WTC11 (cell line): Measurements from ENCODE around the gene BBS9. TPM values are rescaled to one million over a fixed set of nuclear protein-coding genes. Genes with fewer than 3 reads are reported as not detected.

Source experiments
- ATAC-seq: fragments of 200-7000 bp; cut with Tn5 transposase; 2 replicates; pipeline ENCODE4 v1.10.0; 2021; ENCODE audit warnings: mild to moderate bottlenecking, moderate library complexity
- CTCF ChIA-PET: fragments of 300-600 bp; sonication (Branson Sonifier 250); formaldehyde crosslinking; loops from one replicate; lab custom pipeline; 2021; ENCODE audit warnings: antibody characterized with exemption; lab: Charles Lee
- POLR2A ChIA-PET: fragments of 350-600 bp; sonication (Branson Sonifier 250); formaldehyde crosslinking; loops from one replicate; lab custom pipeline; 2021; ENCODE audit warnings: antibody characterized with exemption; lab: Charles Lee
- DNase-seq: peaks from one replicate; pipeline ENCODE4 v3.0.0; 2021; ENCODE audit warnings: low spot score
- H3K27ac Mint-ChIP-seq: 2 replicates; pipeline ENCODE4 v1.8.0; 2021; ENCODE audit warnings: mixed read lengths
- H3K27me3 Mint-ChIP-seq: 2 replicates; pipeline ENCODE4 v1.8.0; 2021; ENCODE audit warnings: low read depth, mild to moderate bottlenecking, moderate library complexity, mixed read lengths
- H3K36me3 Mint-ChIP-seq: 2 replicates; pipeline ENCODE4 v1.8.0; 2021; ENCODE audit warnings: mixed read lengths
- H3K4me1 Mint-ChIP-seq: 2 replicates; pipeline ENCODE4 v1.8.0; 2022; ENCODE audit warnings: mixed read lengths
- H3K4me3 Mint-ChIP-seq: 2 replicates; pipeline ENCODE4 v1.8.0; 2021; ENCODE audit warnings: mild to moderate bottlenecking, moderate library complexity, mixed read lengths
- H3K9me3 Mint-ChIP-seq: 2 replicates; pipeline ENCODE4 v1.8.0; 2021; ENCODE audit warnings: mixed read lengths
- CBFB ChIP-seq: sonication (generic); formaldehyde crosslinking; IDR thresholded peaks from 2 replicates; pipeline ENCODE4 v1.8.1; 2022; ENCODE audit warnings: mild to moderate bottlenecking, low read depth, missing genetic modification reagents
- CREM ChIP-seq: sonication (generic); formaldehyde crosslinking; IDR thresholded peaks from 2 replicates; pipeline ENCODE4 v1.8.1; 2022; ENCODE audit warnings: mild to moderate bottlenecking, missing genetic modification reagents, moderate library complexity
- ETV6 ChIP-seq: sonication (generic); formaldehyde crosslinking; IDR thresholded peaks from 2 replicates; pipeline ENCODE4 v1.8.1; 2022; ENCODE audit warnings: mild to moderate bottlenecking, missing genetic modification reagents
- FOXJ3 ChIP-seq: sonication (generic); formaldehyde crosslinking; IDR thresholded peaks from 2 replicates; pipeline ENCODE4 v1.9.0; 2021; ENCODE audit warnings: missing genetic modification reagents, mild to moderate bottlenecking, borderline replicate concordance
- GABPB1 ChIP-seq: sonication (generic); formaldehyde crosslinking; IDR thresholded peaks from 2 replicates; pipeline ENCODE4 v1.8.1; 2023; ENCODE audit warnings: mild to moderate bottlenecking, missing genetic modification reagents
- HMGA2 ChIP-seq: fragments of 250-450 bp; sonication (Bioruptor Pico); IDR thresholded peaks from 2 replicates; pipeline ENCODE4 v1.4.0; 2021; ENCODE audit warnings: mild to moderate bottlenecking, moderate library complexity
- MXD4 ChIP-seq: fragments of 250-450 bp; sonication (Bioruptor Pico); IDR thresholded peaks from 2 replicates; pipeline ENCODE4 v1.8.0; 2021; ENCODE audit warnings: mild to moderate bottlenecking, moderate library complexity, borderline replicate concordance
- MYBL2 ChIP-seq: sonication (generic); formaldehyde crosslinking; IDR thresholded peaks from 2 replicates; pipeline ENCODE4 v1.8.1; 2023; ENCODE audit warnings: mild to moderate bottlenecking, moderate library complexity, missing genetic modification reagents
- NR1H2 ChIP-seq: sonication (generic); formaldehyde crosslinking; IDR thresholded peaks from 2 replicates; pipeline ENCODE4 v1.9.0; 2021; ENCODE audit warnings: mild to moderate bottlenecking, moderate library complexity, missing genetic modification reagents
- OVOL2 ChIP-seq: fragments of 250-450 bp; sonication (Bioruptor Pico); IDR thresholded peaks from 2 replicates; pipeline ENCODE4 v1.9.0; 2021; ENCODE audit warnings: mild to moderate bottlenecking, borderline replicate concordance
- PRRX2 ChIP-seq: fragments of 250-450 bp; sonication (Bioruptor Pico); IDR thresholded peaks from 2 replicates; pipeline ENCODE4 v1.8.0; 2021; ENCODE audit warnings: mild to moderate bottlenecking
- RELA ChIP-seq: sonication (generic); formaldehyde crosslinking; IDR thresholded peaks from 2 replicates; pipeline ENCODE4 v1.8.1; 2022; ENCODE audit warnings: missing genetic modification reagents, mild to moderate bottlenecking, borderline replicate concordance
- SP1 ChIP-seq: sonication (generic); formaldehyde crosslinking; conservative IDR thresholded peaks from 2 replicates; pipeline ENCODE4 v1.8.1; 2022; ENCODE audit warnings: missing genetic modification reagents
- ZBTB21 ChIP-seq: sonication (generic); formaldehyde crosslinking; IDR thresholded peaks from 2 replicates; pipeline ENCODE4 v1.8.1; 2023; ENCODE audit warnings: mild to moderate bottlenecking, missing genetic modification reagents, borderline replicate concordance
- total RNA-seq: library from RNA; stranded (reverse); gene quantifications from 3 replicates; pipeline ENCODE4 v1.2.3, GENCODE V29; 2021
- TF ChIP-seq, protein P1 (sequence below): sonication (generic); formaldehyde crosslinking; IDR thresholded peaks from 2 replicates; pipeline ENCODE4 v1.8.0; 2022; ENCODE audit warnings: mild to moderate bottlenecking, missing genetic modification reagents
- TF ChIP-seq, protein P2 (sequence below): sonication (generic); formaldehyde crosslinking; IDR thresholded peaks from 2 replicates; pipeline ENCODE4 v1.8.1; 2022; ENCODE audit warnings: low read depth, mild to moderate bottlenecking, moderate library complexity, missing genetic modification reagents, borderline replicate concordance
- TF ChIP-seq, protein P3 (sequence below): sonication (generic); formaldehyde crosslinking; IDR thresholded peaks from 2 replicates; pipeline ENCODE4 v1.8.0; 2023; ENCODE audit warnings: mild to moderate bottlenecking, missing genetic modification reagents
- TF ChIP-seq, protein P4 (sequence below): sonication (generic); formaldehyde crosslinking; IDR thresholded peaks from 2 replicates; pipeline ENCODE4 v1.8.0; 2023; ENCODE audit warnings: missing genetic modification reagents
- TF ChIP-seq, protein P5 (sequence below): sonication (generic); formaldehyde crosslinking; IDR thresholded peaks from 2 replicates; pipeline ENCODE4 v1.8.0; 2022; ENCODE audit warnings: mild to moderate bottlenecking, missing genetic modification reagents
- TF ChIP-seq, protein P6 (sequence below): fragments of 250-450 bp; sonication (Bioruptor Pico); IDR thresholded peaks from 2 replicates; pipeline ENCODE4 v1.8.0; 2021; ENCODE audit warnings: mild to moderate bottlenecking
- TF ChIP-seq, protein P7 (sequence below): sonication (generic); formaldehyde crosslinking; IDR thresholded peaks from 2 replicates; pipeline ENCODE4 v1.8.1; 2022; ENCODE audit warnings: low read depth, missing genetic modification reagents, borderline replicate concordance

Gene BBS9
- total RNA-seq, 1 experiment from 2014 or later = 56.6 TPM

DNA sequence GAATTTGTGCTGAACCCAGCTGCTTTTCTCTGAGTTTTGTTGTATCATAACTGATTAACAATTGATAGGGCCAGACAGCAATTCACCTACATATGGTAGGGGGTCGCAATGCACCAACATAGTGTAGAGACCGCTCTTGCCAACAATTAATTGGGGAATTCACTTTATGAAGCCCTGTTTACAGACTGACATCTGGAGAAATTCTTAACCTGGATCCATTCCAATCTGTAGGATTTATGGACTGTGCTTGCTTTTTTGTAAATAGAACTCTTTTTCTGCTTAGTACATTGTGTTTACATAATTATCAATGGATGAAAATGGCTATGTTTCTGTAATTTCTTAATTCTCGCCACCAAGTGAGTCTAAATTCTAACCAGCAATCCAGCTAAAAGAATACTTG lies 464.2 kb downstream of the BBS9 start (continued):
- no peak for TF ChIP-seq MYBL2 (CRISPR knock-in tag)
- TF ChIP-seq PRRX2 (CRISPR knock-in tag) = no peak
- TF ChIP-seq, protein P1, sequence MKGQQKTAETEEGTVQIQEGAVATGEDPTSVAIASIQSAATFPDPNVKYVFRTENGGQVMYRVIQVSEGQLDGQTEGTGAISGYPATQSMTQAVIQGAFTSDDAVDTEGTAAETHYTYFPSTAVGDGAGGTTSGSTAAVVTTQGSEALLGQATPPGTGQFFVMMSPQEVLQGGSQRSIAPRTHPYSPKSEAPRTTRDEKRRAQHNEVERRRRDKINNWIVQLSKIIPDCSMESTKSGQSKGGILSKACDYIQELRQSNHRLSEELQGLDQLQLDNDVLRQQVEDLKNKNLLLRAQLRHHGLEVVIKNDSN (CRISPR knock-in tag) = no peak
- TF ChIP-seq, protein P2, sequence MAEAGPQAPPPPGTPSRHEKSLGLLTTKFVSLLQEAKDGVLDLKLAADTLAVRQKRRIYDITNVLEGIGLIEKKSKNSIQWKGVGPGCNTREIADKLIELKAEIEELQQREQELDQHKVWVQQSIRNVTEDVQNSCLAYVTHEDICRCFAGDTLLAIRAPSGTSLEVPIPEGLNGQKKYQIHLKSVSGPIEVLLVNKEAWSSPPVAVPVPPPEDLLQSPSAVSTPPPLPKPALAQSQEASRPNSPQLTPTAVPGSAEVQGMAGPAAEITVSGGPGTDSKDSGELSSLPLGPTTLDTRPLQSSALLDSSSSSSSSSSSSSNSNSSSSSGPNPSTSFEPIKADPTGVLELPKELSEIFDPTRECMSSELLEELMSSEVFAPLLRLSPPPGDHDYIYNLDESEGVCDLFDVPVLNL (CRISPR knock-in tag) = no peak
- TF ChIP-seq MXD4 (CRISPR knock-in tag) = no peak
- TF ChIP-seq, protein P3, sequence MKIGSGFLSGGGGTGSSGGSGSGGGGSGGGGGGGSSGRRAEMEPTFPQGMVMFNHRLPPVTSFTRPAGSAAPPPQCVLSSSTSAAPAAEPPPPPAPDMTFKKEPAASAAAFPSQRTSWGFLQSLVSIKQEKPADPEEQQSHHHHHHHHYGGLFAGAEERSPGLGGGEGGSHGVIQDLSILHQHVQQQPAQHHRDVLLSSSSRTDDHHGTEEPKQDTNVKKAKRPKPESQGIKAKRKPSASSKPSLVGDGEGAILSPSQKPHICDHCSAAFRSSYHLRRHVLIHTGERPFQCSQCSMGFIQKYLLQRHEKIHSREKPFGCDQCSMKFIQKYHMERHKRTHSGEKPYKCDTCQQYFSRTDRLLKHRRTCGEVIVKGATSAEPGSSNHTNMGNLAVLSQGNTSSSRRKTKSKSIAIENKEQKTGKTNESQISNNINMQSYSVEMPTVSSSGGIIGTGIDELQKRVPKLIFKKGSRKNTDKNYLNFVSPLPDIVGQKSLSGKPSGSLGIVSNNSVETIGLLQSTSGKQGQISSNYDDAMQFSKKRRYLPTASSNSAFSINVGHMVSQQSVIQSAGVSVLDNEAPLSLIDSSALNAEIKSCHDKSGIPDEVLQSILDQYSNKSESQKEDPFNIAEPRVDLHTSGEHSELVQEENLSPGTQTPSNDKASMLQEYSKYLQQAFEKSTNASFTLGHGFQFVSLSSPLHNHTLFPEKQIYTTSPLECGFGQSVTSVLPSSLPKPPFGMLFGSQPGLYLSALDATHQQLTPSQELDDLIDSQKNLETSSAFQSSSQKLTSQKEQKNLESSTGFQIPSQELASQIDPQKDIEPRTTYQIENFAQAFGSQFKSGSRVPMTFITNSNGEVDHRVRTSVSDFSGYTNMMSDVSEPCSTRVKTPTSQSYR (CRISPR knock-in tag) = no peak

DNA sequence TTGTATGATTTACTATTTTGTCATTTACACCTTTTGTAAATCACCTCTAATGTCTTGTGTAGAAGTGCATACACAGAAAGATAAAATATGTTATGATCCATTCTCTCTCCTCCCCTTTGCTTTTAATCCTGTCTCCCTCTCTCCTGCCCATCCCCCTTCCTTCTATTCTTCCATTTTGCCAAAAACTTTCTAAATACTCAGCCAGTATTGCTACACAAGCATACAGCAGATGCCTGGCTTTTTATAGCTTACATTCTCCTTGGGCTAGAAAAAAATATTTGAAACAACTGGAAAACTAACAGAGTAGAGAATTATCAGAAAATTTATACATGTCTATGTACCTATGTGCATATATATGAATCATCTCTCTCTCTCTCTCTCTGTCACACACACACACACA lies 467.3 kb downstream of the BBS9 start:
- no peak overlapping the region for H3K4me3 Mint-ChIP-seq
- H3K36me3 Mint-ChIP-seq = no peaks in the 10 kb centered on the region
- ATAC-seq (no peak), DNase-seq (no peak)
- H3K4me1 Mint-ChIP-seq = peaks cover 15% of the 10 kb centered on the region
- peaks cover 4% of the 10 kb centered on the region; the same call in 1 of the 2 replicates for H3K9me3 Mint-ChIP-seq
- no peak overlapping the region for H3K27ac Mint-ChIP-seq
- no peaks in the 10 kb centered on the region for H3K27me3 Mint-ChIP-seq
- ChIA-PET POLR2A (no interaction called here), CTCF (no interaction called here)
- TF ChIP-seq, protein P4, sequence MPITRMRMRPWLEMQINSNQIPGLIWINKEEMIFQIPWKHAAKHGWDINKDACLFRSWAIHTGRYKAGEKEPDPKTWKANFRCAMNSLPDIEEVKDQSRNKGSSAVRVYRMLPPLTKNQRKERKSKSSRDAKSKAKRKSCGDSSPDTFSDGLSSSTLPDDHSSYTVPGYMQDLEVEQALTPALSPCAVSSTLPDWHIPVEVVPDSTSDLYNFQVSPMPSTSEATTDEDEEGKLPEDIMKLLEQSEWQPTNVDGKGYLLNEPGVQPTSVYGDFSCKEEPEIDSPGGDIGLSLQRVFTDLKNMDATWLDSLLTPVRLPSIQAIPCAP (CRISPR knock-in tag) = no peak
- TF ChIP-seq ETV6 (CRISPR knock-in tag) (no peak), HMGA2 (CRISPR knock-in tag) (no peak), FOXJ3 (CRISPR knock-in tag) (no peak), MXD4 (CRISPR knock-in tag) (no peak), CREM (CRISPR knock-in tag) (no peak), CBFB (CRISPR knock-in tag) (no peak), RELA (CRISPR knock-in tag) (no peak), GABPB1 (CRISPR knock-in tag) (no peak), ZBTB21 (CRISPR knock-in tag) (no peak), NR1H2 (CRISPR knock-in tag) (no peak), OVOL2 (CRISPR knock-in tag) (no peak), SP1 (CRISPR knock-in tag) (no peak)
- TF ChIP-seq, protein P5, sequence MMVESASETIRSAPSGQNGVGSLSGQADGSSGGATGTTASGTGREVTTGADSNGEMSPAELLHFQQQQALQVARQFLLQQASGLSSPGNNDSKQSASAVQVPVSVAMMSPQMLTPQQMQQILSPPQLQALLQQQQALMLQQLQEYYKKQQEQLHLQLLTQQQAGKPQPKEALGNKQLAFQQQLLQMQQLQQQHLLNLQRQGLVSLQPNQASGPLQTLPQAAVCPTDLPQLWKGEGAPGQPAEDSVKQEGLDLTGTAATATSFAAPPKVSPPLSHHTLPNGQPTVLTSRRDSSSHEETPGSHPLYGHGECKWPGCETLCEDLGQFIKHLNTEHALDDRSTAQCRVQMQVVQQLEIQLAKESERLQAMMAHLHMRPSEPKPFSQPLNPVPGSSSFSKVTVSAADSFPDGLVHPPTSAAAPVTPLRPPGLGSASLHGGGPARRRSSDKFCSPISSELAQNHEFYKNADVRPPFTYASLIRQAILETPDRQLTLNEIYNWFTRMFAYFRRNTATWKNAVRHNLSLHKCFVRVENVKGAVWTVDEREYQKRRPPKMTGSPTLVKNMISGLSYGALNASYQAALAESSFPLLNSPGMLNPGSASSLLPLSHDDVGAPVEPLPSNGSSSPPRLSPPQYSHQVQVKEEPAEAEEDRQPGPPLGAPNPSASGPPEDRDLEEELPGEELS (CRISPR knock-in tag) = no peak
- TF ChIP-seq, protein P6, sequence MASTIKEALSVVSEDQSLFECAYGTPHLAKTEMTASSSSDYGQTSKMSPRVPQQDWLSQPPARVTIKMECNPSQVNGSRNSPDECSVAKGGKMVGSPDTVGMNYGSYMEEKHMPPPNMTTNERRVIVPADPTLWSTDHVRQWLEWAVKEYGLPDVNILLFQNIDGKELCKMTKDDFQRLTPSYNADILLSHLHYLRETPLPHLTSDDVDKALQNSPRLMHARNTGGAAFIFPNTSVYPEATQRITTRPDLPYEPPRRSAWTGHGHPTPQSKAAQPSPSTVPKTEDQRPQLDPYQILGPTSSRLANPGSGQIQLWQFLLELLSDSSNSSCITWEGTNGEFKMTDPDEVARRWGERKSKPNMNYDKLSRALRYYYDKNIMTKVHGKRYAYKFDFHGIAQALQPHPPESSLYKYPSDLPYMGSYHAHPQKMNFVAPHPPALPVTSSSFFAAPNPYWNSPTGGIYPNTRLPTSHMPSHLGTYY = no peak
- TF ChIP-seq, protein P2 (CRISPR knock-in tag) = no peak
- TF ChIP-seq, protein P7, sequence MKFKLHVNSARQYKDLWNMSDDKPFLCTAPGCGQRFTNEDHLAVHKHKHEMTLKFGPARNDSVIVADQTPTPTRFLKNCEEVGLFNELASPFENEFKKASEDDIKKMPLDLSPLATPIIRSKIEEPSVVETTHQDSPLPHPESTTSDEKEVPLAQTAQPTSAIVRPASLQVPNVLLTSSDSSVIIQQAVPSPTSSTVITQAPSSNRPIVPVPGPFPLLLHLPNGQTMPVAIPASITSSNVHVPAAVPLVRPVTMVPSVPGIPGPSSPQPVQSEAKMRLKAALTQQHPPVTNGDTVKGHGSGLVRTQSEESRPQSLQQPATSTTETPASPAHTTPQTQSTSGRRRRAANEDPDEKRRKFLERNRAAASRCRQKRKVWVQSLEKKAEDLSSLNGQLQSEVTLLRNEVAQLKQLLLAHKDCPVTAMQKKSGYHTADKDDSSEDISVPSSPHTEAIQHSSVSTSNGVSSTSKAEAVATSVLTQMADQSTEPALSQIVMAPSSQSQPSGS (CRISPR knock-in tag) = no peak
